ENCODE results near the gene LNX1.

The LNX1 gene

GRCh38 chr4:53598901-53599300, 7.6 kb upstream of the LNX1 start:
- no peak overlapping the region for H2BK120ac ChIP-seq (ENCODE audit: low read depth, low read length)
- H3K4me2 ChIP-seq (ENCODE audit: low read length), result no peak overlapping the region
- H3K4me1 ChIP-seq (ENCODE audit: control insufficient read depth, low read depth, low read length), result no peaks in the 10 kb centered on the region
- no peak overlapping the region for H3K27ac ChIP-seq (ENCODE audit: low read depth, low read length)
- no peaks in the 10 kb centered on the region for H3K79me2 ChIP-seq (ENCODE audit: control insufficient read depth, insufficient read depth, low read length)
- no peak overlapping the region for H3K4ac ChIP-seq (ENCODE audit: low read depth, low read length)
- H2AK5ac ChIP-seq (ENCODE audit: low read length), result no peak overlapping the region
- H3K36me3 ChIP-seq (ENCODE audit: control insufficient read depth, insufficient read depth, low read length), result no peaks in the 10 kb centered on the region
- no peak overlapping the region for H2BK15ac ChIP-seq (replicated peaks; ENCODE audit: low read depth)
- no peak overlapping the region for H3K56ac ChIP-seq (ENCODE audit: low read length)
- no peak overlapping the region for H3K4me3 ChIP-seq (ENCODE audit: low read length)
- H2BK5ac ChIP-seq (ENCODE audit: low read length), result no peak overlapping the region
- no peak overlapping the region for H3K18ac ChIP-seq (ENCODE audit: low read length)
- no peak for DNase-seq
- no peak overlapping the region for H4K8ac ChIP-seq (ENCODE audit: low read depth, low read length)
- H3K27me3 ChIP-seq (ENCODE audit: insufficient read depth, low read length, poor library complexity), result no peaks in the 10 kb centered on the region
- no peak overlapping the region for H3K23ac ChIP-seq (ENCODE audit: low read length)
- H4K5ac ChIP-seq (ENCODE audit: low read length), result no peak overlapping the region
- H3K9ac ChIP-seq (ENCODE audit: low read length), result no peak overlapping the region
- H3K79me1 ChIP-seq (ENCODE audit: low read length), result no peaks in the 10 kb centered on the region

- Histone ChIP-seq H3K4me3 (ENCODE audit: low read length) (no peak overlapping the region), H3K79me2 (ENCODE audit: control insufficient read depth, insufficient read depth, low read length) (no peaks in the 10 kb centered on the region), H3K36me3 (ENCODE audit: control insufficient read depth, insufficient read depth, low read length) (no peaks in the 10 kb centered on the region), H3K23ac (ENCODE audit: low read length) (no peak overlapping the region), H4K8ac (ENCODE audit: low read depth, low read length) (no peak overlapping the region), H2AK5ac (ENCODE audit: low read length) (no peak overlapping the region), H2BK5ac (ENCODE audit: low read length) (no peak overlapping the region), H2BK15ac (replicated peaks; ENCODE audit: low read depth) (no peak overlapping the region), H3K4me1 (ENCODE audit: control insufficient read depth, low read depth, low read length) (no peaks in the 10 kb centered on the region), H3K4ac (ENCODE audit: low read depth, low read length) (no peak overlapping the region), H3K27me3 (ENCODE audit: insufficient read depth, low read length, poor library complexity) (no peaks in the 10 kb centered on the region), H4K5ac (ENCODE audit: low read length) (no peak overlapping the region), H3K79me1 (ENCODE audit: low read length) (no peaks in the 10 kb centered on the region), H3K9ac (ENCODE audit: low read length) (no peak overlapping the region), H3K18ac (ENCODE audit: low read length) (no peak overlapping the region), H3K27ac (ENCODE audit: low read depth, low read length) (no peak overlapping the region), H3K4me2 (ENCODE audit: low read length) (no peak overlapping the region), H3K56ac (ENCODE audit: low read length) (no peak overlapping the region), H2BK120ac (ENCODE audit: low read depth, low read length) (no peak overlapping the region)
- WGBS (ENCODE audit: extremely low coverage, insufficient coverage, low lambda C conversion rate), result no CpG with 5 or more reads among the region's 4 CpGs
- DNase-seq, result no peak
Observed at GRCh38 chr4:53598483-53598882, 7.2 kb upstream of the LNX1 start.

DNA sequence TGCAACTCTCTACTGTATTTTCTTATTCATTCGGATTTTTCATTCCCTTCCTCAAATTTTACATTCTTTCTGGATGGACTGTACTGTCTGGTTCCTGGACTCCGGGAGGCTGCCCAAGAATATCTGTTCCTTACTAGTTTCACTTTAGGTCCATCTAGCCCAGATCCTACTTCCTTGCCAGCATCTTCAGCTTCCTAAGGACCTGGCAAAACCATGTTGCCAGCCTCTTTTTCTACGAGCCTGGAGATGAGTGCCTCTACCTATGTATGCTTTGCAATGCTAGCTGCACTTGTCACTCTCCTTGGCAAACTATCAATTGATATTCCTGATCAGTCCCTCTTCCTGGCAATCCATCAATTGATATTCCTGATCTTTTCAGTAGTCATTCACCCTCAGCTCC, 5.6 kb upstream of the LNX1 start:
- H3K4me3 ChIP-seq (ENCODE audit: low read length), result no peak overlapping the region
- H3K79me2 ChIP-seq (ENCODE audit: control insufficient read depth, insufficient read depth, low read length), result no peaks in the 10 kb centered on the region
- no peak overlapping the region for H3K23ac ChIP-seq (ENCODE audit: low read length)
- H2BK15ac ChIP-seq (replicated peaks; ENCODE audit: low read depth), result no peak overlapping the region
- no peaks in the 10 kb centered on the region for H3K79me1 ChIP-seq (ENCODE audit: low read length)
- H4K8ac ChIP-seq (ENCODE audit: low read depth, low read length), result no peak overlapping the region
- no peak overlapping the region for H3K27ac ChIP-seq (ENCODE audit: low read depth, low read length)
- H3K36me3 ChIP-seq (ENCODE audit: control insufficient read depth, insufficient read depth, low read length), result no peaks in the 10 kb centered on the region
- H3K18ac ChIP-seq (ENCODE audit: low read length), result no peak overlapping the region
- no peak overlapping the region for H2BK120ac ChIP-seq (ENCODE audit: low read depth, low read length)
- no peak overlapping the region for H3K4me2 ChIP-seq (ENCODE audit: low read length)
- H4K5ac ChIP-seq (ENCODE audit: low read length), result no peak overlapping the region
- no peak overlapping the region for H3K56ac ChIP-seq (ENCODE audit: low read length)
- H3K4ac ChIP-seq (ENCODE audit: low read depth, low read length), result no peak overlapping the region
- no CpG with 5 or more reads among the region's 3 CpGs for WGBS (ENCODE audit: extremely low coverage, insufficient coverage, low lambda C conversion rate)
- no peak overlapping the region for H2AK5ac ChIP-seq (ENCODE audit: low read length)
- H3K9ac ChIP-seq (ENCODE audit: low read length), result no peak overlapping the region
- H3K27me3 ChIP-seq (ENCODE audit: insufficient read depth, low read length, poor library complexity), result no peaks in the 10 kb centered on the region
- H3K4me1 ChIP-seq (ENCODE audit: control insufficient read depth, low read depth, low read length), result no peaks in the 10 kb centered on the region
- DNase-seq, result no peak
- H2BK5ac ChIP-seq (ENCODE audit: low read length), result no peak overlapping the region

GRCh38 chr4:53595834-53596233, 4.5 kb upstream of the LNX1 start:
- H2BK120ac ChIP-seq (ENCODE audit: low read depth, low read length), result no peak overlapping the region
- H3K4me3 ChIP-seq (ENCODE audit: low read length), result no peak overlapping the region
- no peak overlapping the region for H3K23ac ChIP-seq (ENCODE audit: low read length)
- no peak overlapping the region for H4K5ac ChIP-seq (ENCODE audit: low read length)
- H3K27me3 ChIP-seq (ENCODE audit: insufficient read depth, low read length, poor library complexity), result no peaks in the 10 kb centered on the region
- no CpG with 5 or more reads among the region's 2 CpGs for WGBS (ENCODE audit: extremely low coverage, insufficient coverage, low lambda C conversion rate)
- H3K27ac ChIP-seq (ENCODE audit: low read depth, low read length), result no peak overlapping the region
- no peak overlapping the region for H2BK5ac ChIP-seq (ENCODE audit: low read length)
- H3K4me2 ChIP-seq (ENCODE audit: low read length), result no peak overlapping the region
- H3K18ac ChIP-seq (ENCODE audit: low read length), result no peak overlapping the region
- H2BK15ac ChIP-seq (replicated peaks; ENCODE audit: low read depth), result no peak overlapping the region
- H3K79me2 ChIP-seq (ENCODE audit: control insufficient read depth, insufficient read depth, low read length), result no peaks in the 10 kb centered on the region
- H3K4ac ChIP-seq (ENCODE audit: low read depth, low read length), result no peak overlapping the region
- no peak for DNase-seq
- H3K79me1 ChIP-seq (ENCODE audit: low read length), result no peaks in the 10 kb centered on the region
- no peaks in the 10 kb centered on the region for H3K36me3 ChIP-seq (ENCODE audit: control insufficient read depth, insufficient read depth, low read length)
- H3K56ac ChIP-seq (ENCODE audit: low read length), result no peak overlapping the region
- no peak overlapping the region for H3K9ac ChIP-seq (ENCODE audit: low read length)
- H2AK5ac ChIP-seq (ENCODE audit: low read length), result no peak overlapping the region
- no peak overlapping the region for H4K8ac ChIP-seq (ENCODE audit: low read depth, low read length)
- no peaks in the 10 kb centered on the region for H3K4me1 ChIP-seq (ENCODE audit: control insufficient read depth, low read depth, low read length)

- H2BK5ac ChIP-seq (ENCODE audit: low read length), result no peak overlapping the region
- no peak overlapping the region for H3K4ac ChIP-seq (ENCODE audit: low read depth, low read length)
- no peak overlapping the region for H3K4me2 ChIP-seq (ENCODE audit: low read length)
- H4K8ac ChIP-seq (ENCODE audit: low read depth, low read length), result no peak overlapping the region
- no peak overlapping the region for H3K23ac ChIP-seq (ENCODE audit: low read length)
- no peaks in the 10 kb centered on the region for H3K79me1 ChIP-seq (ENCODE audit: low read length)
- H4K5ac ChIP-seq (ENCODE audit: low read length), result no peak overlapping the region
- H3K56ac ChIP-seq (ENCODE audit: low read length), result no peak overlapping the region
- no peak overlapping the region for H3K4me3 ChIP-seq (ENCODE audit: low read length)
- no peaks in the 10 kb centered on the region for H3K36me3 ChIP-seq (ENCODE audit: control insufficient read depth, insufficient read depth, low read length)
- no peak overlapping the region for H2BK15ac ChIP-seq (replicated peaks; ENCODE audit: low read depth)
- H2BK120ac ChIP-seq (ENCODE audit: low read depth, low read length), result no peak overlapping the region
- DNase-seq, result no peak
- H3K79me2 ChIP-seq (ENCODE audit: control insufficient read depth, insufficient read depth, low read length), result no peaks in the 10 kb centered on the region
- H3K27me3 ChIP-seq (ENCODE audit: insufficient read depth, low read length, poor library complexity), result no peaks in the 10 kb centered on the region
- no peak overlapping the region for H3K18ac ChIP-seq (ENCODE audit: low read length)
- no peak overlapping the region for H2AK5ac ChIP-seq (ENCODE audit: low read length)
- WGBS (ENCODE audit: extremely low coverage, insufficient coverage, low lambda C conversion rate), result no CpG with 5 or more reads among the region's 3 CpGs
- no peak overlapping the region for H3K9ac ChIP-seq (ENCODE audit: low read length)
- no peak overlapping the region for H3K27ac ChIP-seq (ENCODE audit: low read depth, low read length)
- no peaks in the 10 kb centered on the region for H3K4me1 ChIP-seq (ENCODE audit: control insufficient read depth, low read depth, low read length)
Observed at GRCh38 chr4:53595204-53595603, 3.9 kb upstream of the LNX1 start.

- Histone ChIP-seq H3K4me3 (ENCODE audit: low read length) (no peak overlapping the region), H3K4me1 (ENCODE audit: control insufficient read depth, low read depth, low read length) (no peaks in the 10 kb centered on the region), H3K23ac (ENCODE audit: low read length) (no peak overlapping the region), H2AK5ac (ENCODE audit: low read length) (no peak overlapping the region), H3K56ac (ENCODE audit: low read length) (no peak overlapping the region), H3K36me3 (ENCODE audit: control insufficient read depth, insufficient read depth, low read length) (no peaks in the 10 kb centered on the region), H3K79me1 (ENCODE audit: low read length) (no peaks in the 10 kb centered on the region), H4K5ac (ENCODE audit: low read length) (no peak overlapping the region), H3K27me3 (ENCODE audit: insufficient read depth, low read length, poor library complexity) (no peaks in the 10 kb centered on the region), H3K4me2 (ENCODE audit: low read length) (no peak overlapping the region), H4K8ac (ENCODE audit: low read depth, low read length) (no peak overlapping the region), H2BK5ac (ENCODE audit: low read length) (no peak overlapping the region), H3K79me2 (ENCODE audit: control insufficient read depth, insufficient read depth, low read length) (no peaks in the 10 kb centered on the region), H3K4ac (ENCODE audit: low read depth, low read length) (no peak overlapping the region), H3K27ac (ENCODE audit: low read depth, low read length) (no peak overlapping the region), H2BK120ac (ENCODE audit: low read depth, low read length) (no peak overlapping the region), H3K18ac (ENCODE audit: low read length) (no peak overlapping the region), H3K9ac (ENCODE audit: low read length) (no peak overlapping the region), H2BK15ac (replicated peaks; ENCODE audit: low read depth) (no peak overlapping the region)
- WGBS (ENCODE audit: extremely low coverage, insufficient coverage, low lambda C conversion rate), result no CpG with 5 or more reads among the region's 2 CpGs
- no peak for DNase-seq
Observed at GRCh38 chr4:53593765-53594164, 2.5 kb upstream of the LNX1 start.
